Stomach (tissue), 9 donors: ENCODE data around the gene TOMM34. TPM values are rescaled to one million over a fixed set of nuclear protein-coding genes. Genes with fewer than 3 reads are reported as not detected.

Source experiments
- DNase-seq, 2 donors: peaks; one replicate each; pipeline versions ENCODE4 v3.0.0 to v3.0.0-alpha.2; 2013 to 2019
- H3K27ac ChIP-seq, 5 donors: fragments of 200-600 bp in 4 of 5; sonication (generic) in 4 of 5; one replicate each; pipeline ENCODE4 v1.5.1; 2013 to 2019; ENCODE audit warnings: mild to moderate bottlenecking in 1 of 5, moderate library complexity in 1 of 5
- H3K27me3 ChIP-seq, 3 donors: fragments of 200-600 bp; sonication (generic); one replicate each; pipeline ENCODE4 v1.5.1; 2017 to 2019; ENCODE audit warnings: mixed run types in 1 of 3
- H3K36me3 ChIP-seq, 4 donors: fragments of 200-600 bp; sonication (generic); 1 replicate in 3 of 4; 2 replicates in 1 of 4; pipeline ENCODE4 v1.5.1; 2016 to 2019
- H3K4me1 ChIP-seq, 4 donors: fragments of 200-600 bp; sonication (generic); one replicate each; pipeline ENCODE4 v1.5.1; 2016 to 2019
- H3K4me3 ChIP-seq, 4 donors: fragments of 200-600 bp; sonication (generic) in 3 of 4; one replicate each; pipeline ENCODE4 v1.5.1; 2016 to 2019; ENCODE audit warnings: mild to moderate bottlenecking in 1 of 4
- H3K9me3 ChIP-seq, 4 donors: fragments of 200-600 bp; sonication (generic); one replicate each; pipeline ENCODE4 v1.5.1; 2016 to 2019
- EP300 ChIP-seq: sonication (generic); formaldehyde crosslinking; IDR thresholded peaks from one replicate; pipeline ENCODE4 v1.6.1; 2017; ENCODE audit warnings: antibody characterized with exemption
- POLR2A ChIP-seq, 4 donors: fragments of 450-650 bp; IDR thresholded peaks; one replicate each; pipeline ENCODE4 v1.6.1; 2016; ENCODE audit warnings: antibody characterized with exemption in 4 of 4, control low read depth in 2 of 4, mild to moderate bottlenecking in 1 of 4, moderate library complexity in 1 of 4
- POLR2AphosphoS5 ChIP-seq, 3 donors: sonication (generic); formaldehyde crosslinking; IDR thresholded peaks; one replicate each; pipeline ENCODE4 v1.6.1; 2016; ENCODE audit warnings: antibody characterized with exemption in 3 of 3
- WGBS, 5 donors: extraction: QIAGEN DNeasy Blood & Tissue Kit in 3 of 5; methylation state at CpG; one replicate each; pipeline versions ENCODE4 v1.1.5 to v1.1.7; 2013 to 2018; 5-methylcytosine and 5-hydroxymethylcytosine counted together
- intact Hi-C: fragments of 100-400 bp; cut with DNase I; formaldehyde crosslinking; loops from one replicate; pipeline ENCODE4 v1.15.1; 2023; ENCODE audit warnings: low total_unique reads
- polyA plus RNA-seq, 3 donors: library from polyadenylated mRNA; stranded (reverse); fragments of 200-250 nt; gene quantifications; one replicate each; pipeline ENCODE4 v1.2.3, GENCODE V29; 2013
- total RNA-seq, 5 donors: library from RNA; depleted of rRNA; stranded (reverse); fragments of >200 nt; gene quantifications; one replicate each; pipeline versions ENCODE4 v1.1.0 to v1.2.3, GENCODE V29; 2014 to 2016
- TF ChIP-seq, protein P1 (sequence below), 7 experiments: fragments of 450-650 bp in 4 of 7; fragments of 200-600 bp in 3 of 7; sonication (generic) in 3 of 7; IDR thresholded peaks; one replicate each; pipeline ENCODE4 v1.5.1; 2016 to 2019; ENCODE audit warnings: antibody characterized with exemption in 7 of 7, control low read depth in 2 of 7, mild to moderate bottlenecking in 1 of 7
- donor health status: healthy with polysubstance abuse.
- donor health status: Bipolar disorder and iron deficiency.
- donor health status: healthy.

TOMM34 gene
- total and polyA plus RNA-seq, 8 donors = 1.7 to 15.7 (median 9.7) TPM

DNA sequence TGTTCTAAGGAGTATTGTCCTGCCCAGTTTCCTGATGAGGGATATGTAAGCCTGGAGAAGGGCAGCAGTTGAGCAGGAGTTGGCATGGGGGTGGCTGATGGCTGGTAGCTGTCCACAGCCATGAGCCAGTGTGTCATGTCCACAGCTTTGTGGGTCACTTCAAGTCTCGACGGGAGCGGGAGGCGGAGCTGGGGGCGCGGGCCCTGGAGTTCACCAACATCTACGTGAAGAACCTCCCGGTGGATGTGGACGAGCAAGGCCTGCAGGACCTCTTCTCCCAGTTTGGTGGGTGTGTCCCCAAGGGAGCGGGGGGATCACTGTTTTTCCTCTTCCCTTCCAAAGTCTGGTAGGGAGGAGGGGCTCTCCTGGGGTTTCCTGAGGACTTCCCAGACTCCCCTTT is 41.4 kb downstream of the TOMM34 start:
- intact Hi-C loops = no loop called here
- H3K27me3 ChIP-seq = no peaks in the 10 kb centered on the region
- TF ChIP-seq EP300 (no peak), POLR2AphosphoS5 (IDR thresholded peaks at IDR 0.05) (no peak), POLR2A (IDR thresholded peaks at IDR 0.05) (no peak)
- TF ChIP-seq, protein P1, sequence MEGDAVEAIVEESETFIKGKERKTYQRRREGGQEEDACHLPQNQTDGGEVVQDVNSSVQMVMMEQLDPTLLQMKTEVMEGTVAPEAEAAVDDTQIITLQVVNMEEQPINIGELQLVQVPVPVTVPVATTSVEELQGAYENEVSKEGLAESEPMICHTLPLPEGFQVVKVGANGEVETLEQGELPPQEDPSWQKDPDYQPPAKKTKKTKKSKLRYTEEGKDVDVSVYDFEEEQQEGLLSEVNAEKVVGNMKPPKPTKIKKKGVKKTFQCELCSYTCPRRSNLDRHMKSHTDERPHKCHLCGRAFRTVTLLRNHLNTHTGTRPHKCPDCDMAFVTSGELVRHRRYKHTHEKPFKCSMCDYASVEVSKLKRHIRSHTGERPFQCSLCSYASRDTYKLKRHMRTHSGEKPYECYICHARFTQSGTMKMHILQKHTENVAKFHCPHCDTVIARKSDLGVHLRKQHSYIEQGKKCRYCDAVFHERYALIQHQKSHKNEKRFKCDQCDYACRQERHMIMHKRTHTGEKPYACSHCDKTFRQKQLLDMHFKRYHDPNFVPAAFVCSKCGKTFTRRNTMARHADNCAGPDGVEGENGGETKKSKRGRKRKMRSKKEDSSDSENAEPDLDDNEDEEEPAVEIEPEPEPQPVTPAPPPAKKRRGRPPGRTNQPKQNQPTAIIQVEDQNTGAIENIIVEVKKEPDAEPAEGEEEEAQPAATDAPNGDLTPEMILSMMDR (IDR thresholded peaks at IDR 0.05) = no peak
- no peak overlapping the region for H3K4me3 ChIP-seq
- H3K4me1 ChIP-seq = no peaks in the 10 kb centered on the region
- DNase-seq = no peak
- H3K27ac ChIP-seq = no peak overlapping the region
- H3K9me3 ChIP-seq = no peaks in the 10 kb centered on the region
- peaks cover 0 to 58% (median 35%) of the 10 kb centered on the region in 4 donors for H3K36me3 ChIP-seq
- WGBS, 5 donors = 93 to 96% (median 96%) methylated on average over 10 of the region's 10 CpGs

DNA sequence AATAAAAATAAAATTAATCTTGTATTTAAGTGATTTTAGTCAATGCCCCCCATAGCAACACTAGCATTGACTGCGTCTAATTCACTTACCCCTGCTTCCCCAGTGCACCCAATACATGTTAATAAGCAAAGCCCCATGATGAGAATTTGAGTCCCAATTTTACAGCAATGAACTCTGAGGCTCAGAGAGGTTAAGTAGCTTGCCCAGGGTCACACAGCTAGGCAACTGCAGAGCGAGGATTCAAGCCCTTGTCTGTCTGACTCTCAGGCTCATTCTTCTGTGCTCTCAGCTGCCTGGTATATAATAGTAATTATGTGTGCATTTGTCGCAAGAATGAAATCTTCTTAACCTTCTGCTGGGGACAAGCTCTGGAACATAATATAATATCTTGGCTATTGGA is 41.9 kb downstream of the TOMM34 start:
- H3K9me3 ChIP-seq = no peaks in the 10 kb centered on the region
- intact Hi-C loops = no loop called here
- no peaks in the 10 kb centered on the region for H3K4me1 ChIP-seq
- H3K4me3 ChIP-seq = no peak overlapping the region
- WGBS, 5 donors = 94 to 98% (median 97%) methylated on average over 3 of the region's 3 CpGs
- H3K36me3 ChIP-seq = peaks cover 0 to 58% (median 33%) of the 10 kb centered on the region in 4 donors
- H3K27me3 ChIP-seq = no peaks in the 10 kb centered on the region
- DNase-seq = no peak
- TF ChIP-seq POLR2AphosphoS5 (IDR thresholded peaks at IDR 0.05) = no peak
- TF ChIP-seq EP300 = no peak
- TF ChIP-seq, protein P1 (IDR thresholded peaks at IDR 0.05) = no peak
- TF ChIP-seq POLR2A (IDR thresholded peaks at IDR 0.05) = no peak
- H3K27ac ChIP-seq = no peak overlapping the region

DNA sequence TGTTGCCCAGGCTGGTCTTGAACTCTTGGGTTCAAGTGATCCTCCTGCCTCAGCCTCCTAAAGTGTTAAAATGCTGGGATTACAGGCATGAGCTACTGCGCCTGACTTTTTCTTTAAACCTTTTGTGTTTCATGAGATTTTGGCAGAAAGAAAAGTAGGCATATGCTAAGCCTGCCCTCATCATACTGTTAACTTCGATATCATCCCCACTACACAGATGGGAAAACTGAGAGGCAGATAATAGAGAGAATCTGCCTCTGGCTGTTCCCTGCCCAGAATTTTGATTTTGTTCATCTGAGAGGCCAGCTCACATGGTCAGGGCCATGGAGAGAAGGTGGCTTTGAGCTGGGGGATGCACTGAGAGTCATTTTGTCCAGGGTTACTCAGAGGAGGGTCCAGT is 42.8 kb downstream of the TOMM34 start:
- intact Hi-C loops = no loop called here
- Histone ChIP-seq H3K4me1 (no peaks in the 10 kb centered on the region), H3K9me3 (no peaks in the 10 kb centered on the region), H3K27me3 (no peaks in the 10 kb centered on the region), H3K36me3 (peaks cover 0 to 58% (median 34%) of the 10 kb centered on the region in 4 donors), H3K4me3 (no peak overlapping the region), H3K27ac (no peak overlapping the region)
- TF ChIP-seq POLR2AphosphoS5 (IDR thresholded peaks at IDR 0.05) = no peak
- TF ChIP-seq EP300 = no peak
- TF ChIP-seq, protein P1 (IDR thresholded peaks at IDR 0.05) = no peak
- TF ChIP-seq POLR2A (IDR thresholded peaks at IDR 0.05) = no peak
- whole genome bisulfite sequencing, 5 donors = 95 to 100% (median 97%) methylated on average over 2 of the region's 2 CpGs
- no peak for DNase-seq

DNA sequence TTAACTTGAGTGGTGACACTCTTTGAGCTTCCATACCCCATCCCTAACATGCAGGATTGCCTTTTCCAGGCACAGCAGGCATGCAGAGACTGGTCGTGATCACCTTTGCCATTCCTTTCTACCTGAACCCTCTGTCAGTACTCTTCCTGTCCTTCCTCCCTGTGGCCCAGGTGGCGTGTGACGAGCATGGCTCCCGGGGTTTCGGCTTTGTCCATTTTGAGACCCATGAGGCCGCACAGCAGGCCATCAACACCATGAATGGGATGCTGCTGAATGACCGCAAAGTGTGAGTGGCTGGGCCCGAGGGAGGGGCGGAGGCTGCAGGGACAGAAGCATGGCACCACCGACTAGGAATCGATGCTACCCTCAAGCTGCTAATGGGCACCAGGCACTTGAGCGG is 43.6 kb downstream of the TOMM34 start:
- DNase-seq = no peak
- H3K27ac ChIP-seq = no peak overlapping the region
- H3K36me3 ChIP-seq = peaks cover 0 to 51% (median 27%) of the 10 kb centered on the region in 4 donors
- H3K4me1 ChIP-seq = peaks cover 0 to under 1% (median under 1%) of the 10 kb centered on the region in 4 donors
- no peak overlapping the region for H3K4me3 ChIP-seq
- no peaks in the 10 kb centered on the region for H3K9me3 ChIP-seq
- no peaks in the 10 kb centered on the region for H3K27me3 ChIP-seq
- 91 to 97% (median 95%) methylated on average over 9 to 12 of the region's 12 CpGs for WGBS, 5 donors
- TF ChIP-seq, protein P1 (IDR thresholded peaks at IDR 0.05) = no peak
- TF ChIP-seq POLR2A (IDR thresholded peaks at IDR 0.05) (no peak), POLR2AphosphoS5 (IDR thresholded peaks at IDR 0.05) (no peak), EP300 (no peak)
- intact Hi-C loops = no loop called here
